HTR-8/SVneo (cell line): ENCODE data around the gene GLIS1.
A peak's percentile ranks its signal among the peaks of the same experiment; 100 is the strongest.

Experiments
- DNase-seq: peaks from one replicate; pipeline ENCODE4 v3.0.0; 2011; ENCODE audit warnings: low spot score, mixed read lengths; ENCODE audit not compliant: insufficient read length
- FAIRE-seq: peaks from 2 replicates; lab custom pipeline; 2011; peaks lifted over from hg19 to GRCh38; lab: Jason Lieb, UNC

GLIS1 gene

GRCh38 chr1:53696571-53696970 is 42.4 kb downstream of the GLIS1 start:
- DNase-seq (no peak), FAIRE-seq (no peak)

- DNase-seq (no peak), FAIRE-seq (no peak)
These were observed 42.9 kb downstream of the GLIS1 start for GRCh38 chr1:53696051-53696450.

- FAIRE-seq (no peak), DNase-seq (no peak)
These were observed 43.8 kb downstream of the GLIS1 start for GRCh38 chr1:53695116-53695515.

GRCh38 chr1:53694718-53695091 is 44.3 kb downstream of the GLIS1 start:
- FAIRE-seq = no peak
- DNase-seq = no peak

- DNase-seq (no peak), FAIRE-seq (no peak)
These were observed 44.9 kb downstream of the GLIS1 start for GRCh38 chr1:53693773-53694717.

GRCh38 chr1:53693339-53693738 is 45.6 kb downstream of the GLIS1 start:
- FAIRE-seq = no peak
- DNase-seq = no peak

- no peak for DNase-seq
- no peak for FAIRE-seq
These were observed 47.6 kb downstream of the GLIS1 start for GRCh38 chr1:53691326-53691725.

- FAIRE-seq (no peak), DNase-seq (no peak)
These were observed 48.6 kb downstream of the GLIS1 start for GRCh38 chr1:53690411-53690810.

GRCh38 chr1:53689736-53690326 is 49.1 kb downstream of the GLIS1 start:
- DNase-seq = no peak

GRCh38 chr1:53689223-53689622 is 49.7 kb downstream of the GLIS1 start:
- FAIRE-seq (no peak), DNase-seq (no peak)

More at GRCh38 chr1:53689736-53690326, 49.1 kb downstream of the GLIS1 start:
- no peak for FAIRE-seq

- DNase-seq (no peak), FAIRE-seq (no peak)
These were observed 50.4 kb downstream of the GLIS1 start for GRCh38 chr1:53688381-53689102.

- no peak for DNase-seq
- no peak for FAIRE-seq
These were observed 51.1 kb downstream of the GLIS1 start for GRCh38 chr1:53687901-53688300.

- no peak for FAIRE-seq
- DNase-seq = no peak
These were observed 51.5 kb downstream of the GLIS1 start for GRCh38 chr1:53687426-53687825.

GRCh38 chr1:53686965-53687267 is 52.0 kb downstream of the GLIS1 start:
- DNase-seq (no peak), FAIRE-seq (no peak)

GRCh38 chr1:53686091-53686964 is 52.6 kb downstream of the GLIS1 start:
- FAIRE-seq (no peak), DNase-seq (peak; percentile 24)

- peak; percentile 45 for DNase-seq
- no peak for FAIRE-seq
These were observed 53.5 kb downstream of the GLIS1 start for GRCh38 chr1:53685272-53686051.

- no peak for FAIRE-seq
These were observed 54.2 kb downstream of the GLIS1 start for GRCh38 chr1:53684741-53685140.

GRCh38 chr1:53683986-53684740 is 54.8 kb downstream of the GLIS1 start:
- peak; percentile 18 for DNase-seq

More at GRCh38 chr1:53684741-53685140, 54.2 kb downstream of the GLIS1 start:
- DNase-seq = no peak

GRCh38 chr1:53682881-53683280 is 56.1 kb downstream of the GLIS1 start:
- FAIRE-seq = no peak
- no peak for DNase-seq

More at GRCh38 chr1:53683986-53684740, 54.8 kb downstream of the GLIS1 start:
- no peak for FAIRE-seq
